HepG2 (cell line): ENCODE measurements around the gene VEZF1. TPM values are rescaled to one million over a fixed set of nuclear protein-coding genes. Genes with fewer than 3 reads are reported as not detected.

Experiments used
- EED ChIP-seq: sonication (generic); formaldehyde crosslinking; IDR thresholded peaks from 2 replicates; pipeline ENCODE4 v1.5.0; 2020; ENCODE audit warnings: mild to moderate bottlenecking, missing genetic modification reagents
- RCOR2 ChIP-seq: IDR thresholded peaks from 2 replicates; pipeline ENCODE4 v1.6.1; 2016; ENCODE audit warnings: missing biosample characterization, missing genetic modification reagents
- SALL2 ChIP-seq: sonication (generic); formaldehyde crosslinking; IDR thresholded peaks from 2 replicates; pipeline ENCODE4 v1.8.1; 2023; ENCODE audit warnings: mild to moderate bottlenecking, missing genetic modification reagents, inconsistent platforms
- TBX3 ChIP-seq: fragments of 450-650 bp; IDR thresholded peaks from 2 replicates; pipeline ENCODE4 v1.6.1; 2017; ENCODE audit warnings: antibody characterized with exemption, mild to moderate bottlenecking, inconsistent platforms, borderline replicate concordance
- TCF7L2 ChIP-seq: IDR thresholded peaks from 2 replicates; pipeline ENCODE4 v1.6.1; 2011; ENCODE audit warnings: mild to moderate bottlenecking, low read depth, low read length, moderate library complexity
- TOE1 ChIP-seq: sonication (generic); formaldehyde crosslinking; IDR thresholded peaks from 2 replicates; pipeline ENCODE4 v1.4.0; 2020; ENCODE audit warnings: mild to moderate bottlenecking, missing genetic modification reagents
- U2AF1 ChIP-seq: fragments of 200-400 bp; formaldehyde crosslinking; optimal IDR thresholded peaks from 2 replicates; pipeline ENCODE3; 2017; ENCODE audit warnings: mild to moderate bottlenecking, low read depth, low read length
- ZNF232 ChIP-seq: sonication (generic); formaldehyde crosslinking; IDR thresholded peaks from 2 replicates; pipeline ENCODE4 v1.4.0; 2020; ENCODE audit warnings: missing genetic modification reagents, borderline replicate concordance
- ZNF337 ChIP-seq: sonication (generic); formaldehyde crosslinking; IDR thresholded peaks from 2 replicates; pipeline ENCODE4 v1.5.1; 2020; ENCODE audit warnings: missing genetic modification reagents, low read depth, mild to moderate bottlenecking, borderline replicate concordance
- ZNF468 ChIP-seq: sonication (generic); formaldehyde crosslinking; IDR thresholded peaks from 2 replicates; pipeline ENCODE4 v1.8.0; 2022; ENCODE audit warnings: mild to moderate bottlenecking, moderate library complexity, missing genetic modification reagents
- ZNF773 ChIP-seq: sonication (generic); formaldehyde crosslinking; IDR thresholded peaks from 2 replicates; pipeline ENCODE4 v1.4.0; 2020; ENCODE audit warnings: missing genetic modification reagents, borderline replicate concordance
- ZNF776 ChIP-seq: sonication (generic); formaldehyde crosslinking; IDR thresholded peaks from 2 replicates; pipeline ENCODE4 v1.4.0; 2020; ENCODE audit warnings: mild to moderate bottlenecking, missing genetic modification reagents
- ZNF792 ChIP-seq: IDR thresholded peaks from 2 replicates; pipeline ENCODE4 v1.6.1; 2016
- polyA plus RNA-seq, 8 experiments: library from polyadenylated mRNA; depleted of rRNA in 3 of 8; stranded (reverse) in 7 of 8; unstranded in 1 of 8; fragments of >200 nt; fragmentation: Illumina TruSeq in 4 of 8; extraction: Trizol in 4 of 8; gene quantifications; 2 replicates each; pipeline versions ENCODE4 v1.2.1 to v1.2.3, GENCODE V29; 2011 to 2016; ENCODE audit warnings: low read depth in 4 of 8, missing spikeins in 1 of 8, mixed read lengths in 1 of 8; ENCODE audit not compliant: insufficient read depth in 1 of 8
- total RNA-seq, 5 experiments: library from RNA; depleted of rRNA; stranded (reverse); fragments of >200 nt; fragmentation: Illumina TruSeq; extraction: Trizol; gene quantifications; 2 replicates each; pipeline ENCODE4 v1.2.3, GENCODE V29; 2016; ENCODE audit warnings: low read depth in 1 of 5
- TF ChIP-seq, protein P1 (sequence below): sonication (generic); formaldehyde crosslinking; IDR thresholded peaks from 2 replicates; pipeline ENCODE4 v1.5.0; 2020; ENCODE audit warnings: mild to moderate bottlenecking, missing genetic modification reagents
- TF ChIP-seq, protein P2 (sequence below): sonication (generic); formaldehyde crosslinking; IDR thresholded peaks from 2 replicates; pipeline ENCODE4 v1.8.0; 2022; ENCODE audit warnings: mild to moderate bottlenecking, missing genetic modification reagents; ENCODE audit not compliant: insufficient replicate concordance
- TF ChIP-seq, protein P3 (sequence below): sonication (generic); formaldehyde crosslinking; conservative IDR thresholded peaks from 2 replicates; pipeline ENCODE4 v1.4.0; 2020; ENCODE audit warnings: mild to moderate bottlenecking, missing genetic modification reagents, moderate library complexity
- TF ChIP-seq, protein P4 (sequence below): sonication (generic); formaldehyde crosslinking; IDR thresholded peaks from 2 replicates; pipeline ENCODE4 v1.4.0; 2020; ENCODE audit warnings: mild to moderate bottlenecking, low read depth, missing genetic modification reagents
- TF ChIP-seq, protein P5 (sequence below): IDR thresholded peaks from 2 replicates; pipeline ENCODE4 v1.6.1; 2012; ENCODE audit warnings: low read depth, low read length, improper control_type of control experiment

VEZF1 gene
- total and polyA plus RNA-seq, 2 of the 13 experiments (the other 11 are each of a cell fraction or from before 2014, with no cell fraction given): 45.9 to 49.7 TPM

DNA sequence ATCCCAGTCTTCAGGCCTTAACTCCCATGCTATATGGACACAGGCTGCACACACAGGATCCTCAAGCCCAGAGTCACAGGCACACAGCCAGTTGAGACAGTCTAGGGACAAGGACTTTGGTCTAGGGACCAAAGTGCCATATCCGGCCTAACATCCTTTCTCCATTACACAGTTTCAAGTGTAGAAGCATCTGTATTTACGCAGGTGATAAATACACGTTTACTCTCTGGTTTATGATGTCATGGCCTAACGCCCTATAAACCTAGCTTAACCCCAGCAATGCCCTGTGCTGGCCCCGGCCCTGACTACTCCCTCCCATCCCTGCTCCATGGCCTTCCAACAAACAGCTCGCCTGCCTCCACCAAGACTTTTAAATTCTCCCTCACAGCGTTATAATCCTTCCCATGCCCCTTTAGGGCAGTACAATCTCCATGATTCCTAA, 50.0 kb downstream of the VEZF1 start (continued):
- TF ChIP-seq, protein P1, sequence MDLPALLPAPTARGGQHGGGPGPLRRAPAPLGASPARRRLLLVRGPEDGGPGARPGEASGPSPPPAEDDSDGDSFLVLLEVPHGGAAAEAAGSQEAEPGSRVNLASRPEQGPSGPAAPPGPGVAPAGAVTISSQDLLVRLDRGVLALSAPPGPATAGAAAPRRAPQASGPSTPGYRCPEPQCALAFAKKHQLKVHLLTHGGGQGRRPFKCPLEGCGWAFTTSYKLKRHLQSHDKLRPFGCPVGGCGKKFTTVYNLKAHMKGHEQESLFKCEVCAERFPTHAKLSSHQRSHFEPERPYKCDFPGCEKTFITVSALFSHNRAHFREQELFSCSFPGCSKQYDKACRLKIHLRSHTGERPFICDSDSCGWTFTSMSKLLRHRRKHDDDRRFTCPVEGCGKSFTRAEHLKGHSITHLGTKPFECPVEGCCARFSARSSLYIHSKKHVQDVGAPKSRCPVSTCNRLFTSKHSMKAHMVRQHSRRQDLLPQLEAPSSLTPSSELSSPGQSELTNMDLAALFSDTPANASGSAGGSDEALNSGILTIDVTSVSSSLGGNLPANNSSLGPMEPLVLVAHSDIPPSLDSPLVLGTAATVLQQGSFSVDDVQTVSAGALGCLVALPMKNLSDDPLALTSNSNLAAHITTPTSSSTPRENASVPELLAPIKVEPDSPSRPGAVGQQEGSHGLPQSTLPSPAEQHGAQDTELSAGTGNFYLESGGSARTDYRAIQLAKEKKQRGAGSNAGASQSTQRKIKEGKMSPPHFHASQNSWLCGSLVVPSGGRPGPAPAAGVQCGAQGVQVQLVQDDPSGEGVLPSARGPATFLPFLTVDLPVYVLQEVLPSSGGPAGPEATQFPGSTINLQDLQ (CRISPR knock-in tag): no peak
- peak; percentile 94 for TF ChIP-seq RCOR2 (CRISPR knock-in tag)
- TF ChIP-seq ZNF776 (CRISPR knock-in tag): no peak
- TF ChIP-seq ZNF232: no peak
- TF ChIP-seq, protein P2, sequence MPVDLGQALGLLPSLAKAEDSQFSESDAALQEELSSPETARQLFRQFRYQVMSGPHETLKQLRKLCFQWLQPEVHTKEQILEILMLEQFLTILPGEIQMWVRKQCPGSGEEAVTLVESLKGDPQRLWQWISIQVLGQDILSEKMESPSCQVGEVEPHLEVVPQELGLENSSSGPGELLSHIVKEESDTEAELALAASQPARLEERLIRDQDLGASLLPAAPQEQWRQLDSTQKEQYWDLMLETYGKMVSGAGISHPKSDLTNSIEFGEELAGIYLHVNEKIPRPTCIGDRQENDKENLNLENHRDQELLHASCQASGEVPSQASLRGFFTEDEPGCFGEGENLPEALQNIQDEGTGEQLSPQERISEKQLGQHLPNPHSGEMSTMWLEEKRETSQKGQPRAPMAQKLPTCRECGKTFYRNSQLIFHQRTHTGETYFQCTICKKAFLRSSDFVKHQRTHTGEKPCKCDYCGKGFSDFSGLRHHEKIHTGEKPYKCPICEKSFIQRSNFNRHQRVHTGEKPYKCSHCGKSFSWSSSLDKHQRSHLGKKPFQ: no peak
- no peak for TF ChIP-seq ZNF468 (CRISPR knock-in tag)
- TF ChIP-seq ZNF792 (CRISPR knock-in tag): peak; percentile 60; the same call in 1 of the 2 replicates
- TF ChIP-seq, protein P3, sequence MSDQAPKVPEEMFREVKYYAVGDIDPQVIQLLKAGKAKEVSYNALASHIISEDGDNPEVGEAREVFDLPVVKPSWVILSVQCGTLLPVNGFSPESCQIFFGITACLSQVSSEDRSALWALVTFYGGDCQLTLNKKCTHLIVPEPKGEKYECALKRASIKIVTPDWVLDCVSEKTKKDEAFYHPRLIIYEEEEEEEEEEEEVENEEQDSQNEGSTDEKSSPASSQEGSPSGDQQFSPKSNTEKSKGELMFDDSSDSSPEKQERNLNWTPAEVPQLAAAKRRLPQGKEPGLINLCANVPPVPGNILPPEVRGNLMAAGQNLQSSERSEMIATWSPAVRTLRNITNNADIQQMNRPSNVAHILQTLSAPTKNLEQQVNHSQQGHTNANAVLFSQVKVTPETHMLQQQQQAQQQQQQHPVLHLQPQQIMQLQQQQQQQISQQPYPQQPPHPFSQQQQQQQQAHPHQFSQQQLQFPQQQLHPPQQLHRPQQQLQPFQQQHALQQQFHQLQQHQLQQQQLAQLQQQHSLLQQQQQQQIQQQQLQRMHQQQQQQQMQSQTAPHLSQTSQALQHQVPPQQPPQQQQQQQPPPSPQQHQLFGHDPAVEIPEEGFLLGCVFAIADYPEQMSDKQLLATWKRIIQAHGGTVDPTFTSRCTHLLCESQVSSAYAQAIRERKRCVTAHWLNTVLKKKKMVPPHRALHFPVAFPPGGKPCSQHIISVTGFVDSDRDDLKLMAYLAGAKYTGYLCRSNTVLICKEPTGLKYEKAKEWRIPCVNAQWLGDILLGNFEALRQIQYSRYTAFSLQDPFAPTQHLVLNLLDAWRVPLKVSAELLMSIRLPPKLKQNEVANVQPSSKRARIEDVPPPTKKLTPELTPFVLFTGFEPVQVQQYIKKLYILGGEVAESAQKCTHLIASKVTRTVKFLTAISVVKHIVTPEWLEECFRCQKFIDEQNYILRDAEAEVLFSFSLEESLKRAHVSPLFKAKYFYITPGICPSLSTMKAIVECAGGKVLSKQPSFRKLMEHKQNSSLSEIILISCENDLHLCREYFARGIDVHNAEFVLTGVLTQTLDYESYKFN (CRISPR knock-in tag): peak; percentile 89
- no peak for TF ChIP-seq SALL2 (CRISPR knock-in tag)
- TF ChIP-seq, protein P4, sequence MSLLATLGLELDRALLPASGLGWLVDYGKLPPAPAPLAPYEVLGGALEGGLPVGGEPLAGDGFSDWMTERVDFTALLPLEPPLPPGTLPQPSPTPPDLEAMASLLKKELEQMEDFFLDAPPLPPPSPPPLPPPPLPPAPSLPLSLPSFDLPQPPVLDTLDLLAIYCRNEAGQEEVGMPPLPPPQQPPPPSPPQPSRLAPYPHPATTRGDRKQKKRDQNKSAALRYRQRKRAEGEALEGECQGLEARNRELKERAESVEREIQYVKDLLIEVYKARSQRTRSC (CRISPR knock-in tag): no peak
- TF ChIP-seq ZNF773 (CRISPR knock-in tag): no peak
- TF ChIP-seq, protein P5, sequence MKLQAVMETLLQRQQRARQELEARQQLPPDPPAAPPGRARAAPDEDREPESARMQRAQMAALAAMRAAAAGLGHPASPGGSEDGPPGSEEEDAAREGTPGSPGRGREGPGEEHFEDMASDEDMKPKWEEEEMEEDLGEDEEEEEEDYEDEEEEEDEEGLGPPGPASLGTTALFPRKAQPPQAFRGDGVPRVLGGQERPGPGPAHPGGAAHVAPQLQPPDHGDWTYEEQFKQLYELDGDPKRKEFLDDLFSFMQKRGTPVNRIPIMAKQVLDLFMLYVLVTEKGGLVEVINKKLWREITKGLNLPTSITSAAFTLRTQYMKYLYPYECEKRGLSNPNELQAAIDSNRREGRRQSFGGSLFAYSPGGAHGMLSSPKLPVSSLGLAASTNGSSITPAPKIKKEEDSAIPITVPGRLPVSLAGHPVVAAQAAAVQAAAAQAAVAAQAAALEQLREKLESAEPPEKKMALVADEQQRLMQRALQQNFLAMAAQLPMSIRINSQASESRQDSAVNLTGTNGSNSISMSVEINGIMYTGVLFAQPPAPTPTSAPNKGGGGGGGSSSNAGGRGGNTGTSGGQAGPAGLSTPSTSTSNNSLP: no peak
- no peak for TF ChIP-seq EED (CRISPR knock-in tag)
- 0 out of 2 replicates have a peak, but pooled peaks have one; percentile 43 for TF ChIP-seq TOE1 (CRISPR knock-in tag)
- peak; percentile 49; the same call in 1 of the 2 replicates for TF ChIP-seq TBX3
- peak; percentile 18; the same call in 1 of the 2 replicates for TF ChIP-seq ZNF337 (CRISPR knock-in tag)
- TF ChIP-seq TCF7L2: no peak
- TF ChIP-seq U2AF1: no peak
